Testis (tissue), 3 donors: ENCODE results near the gene GOT2. TPM values are rescaled to one million over a fixed set of nuclear protein-coding genes. Genes with fewer than 3 reads are reported as not detected.

Experiments
- DNase-seq: peaks from one replicate; pipeline ENCODE4 v3.0.0-alpha.2; 2019
- H3K27ac ChIP-seq, 2 donors: fragments of 200-600 bp; sonication (generic); one replicate each; pipeline ENCODE4 v1.5.1; 2019
- H3K27me3 ChIP-seq: fragments of 200-600 bp; sonication (generic); one replicate; pipeline ENCODE4 v1.5.1; 2019
- H3K36me3 ChIP-seq: fragments of 200-600 bp; sonication (generic); one replicate; pipeline ENCODE4 v1.5.1; 2017; ENCODE audit warnings: low read depth; ENCODE audit errors: missing control alignments
- H3K4me1 ChIP-seq: fragments of 200-600 bp; sonication (generic); one replicate; pipeline ENCODE4 v1.5.1; 2019
- H3K4me3 ChIP-seq, 2 donors: fragments of 200-600 bp; sonication (generic); one replicate each; pipeline ENCODE4 v1.5.1; 2017 to 2019
- H3K9me3 ChIP-seq: fragments of 200-600 bp; sonication (generic); one replicate; pipeline ENCODE4 v1.5.1; 2017
- CTCF ChIP-seq, 3 experiments: fragments of 450-650 bp in 2 of 3; fragments of 200-600 bp in 1 of 3; sonication (generic) in 1 of 3; IDR thresholded peaks; one replicate each; pipeline ENCODE4 v1.5.1; 2016 to 2019; ENCODE audit warnings: antibody characterized with exemption in 3 of 3, mild to moderate bottlenecking in 2 of 3, moderate library complexity in 1 of 3
- POLR2A ChIP-seq: fragments of 450-650 bp; IDR thresholded peaks from one replicate; pipeline ENCODE4 v1.6.1; 2017; ENCODE audit warnings: antibody characterized with exemption, mild to moderate bottlenecking, moderate library complexity
- WGBS, 2 donors: methylation state at CpG; one replicate each; pipeline ENCODE4 v1.1.5; 2018; 5-methylcytosine and 5-hydroxymethylcytosine counted together
- intact Hi-C: fragments of 100-400 bp; cut with DNase I; formaldehyde crosslinking; loops from one replicate; pipeline ENCODE4 v1.15.1; 2023; ENCODE audit warnings: low total_unique reads
- polyA plus RNA-seq: library from polyadenylated mRNA; stranded (reverse); fragments of 350-450 nt; fragmentation: Illumina TruSeq; extraction: RNeasy Lipid Tissue Mini Kit (QIAGEN cat#74804); gene quantifications from one replicate; pipeline ENCODE4 v1.2.3, GENCODE V29; 2014; ENCODE audit warnings: low read depth, low replicate concordance; ENCODE audit not compliant: insufficient read depth
- total RNA-seq, 2 donors: library from RNA; depleted of rRNA; stranded (reverse); fragments of >200 nt; gene quantifications; one replicate each; pipeline ENCODE4 v1.2.3, GENCODE V29; 2016

Gene GOT2
- total and polyA plus RNA-seq, 3 donors from 2014 or later, result 81.0 to 138 (median 108) TPM

DNA sequence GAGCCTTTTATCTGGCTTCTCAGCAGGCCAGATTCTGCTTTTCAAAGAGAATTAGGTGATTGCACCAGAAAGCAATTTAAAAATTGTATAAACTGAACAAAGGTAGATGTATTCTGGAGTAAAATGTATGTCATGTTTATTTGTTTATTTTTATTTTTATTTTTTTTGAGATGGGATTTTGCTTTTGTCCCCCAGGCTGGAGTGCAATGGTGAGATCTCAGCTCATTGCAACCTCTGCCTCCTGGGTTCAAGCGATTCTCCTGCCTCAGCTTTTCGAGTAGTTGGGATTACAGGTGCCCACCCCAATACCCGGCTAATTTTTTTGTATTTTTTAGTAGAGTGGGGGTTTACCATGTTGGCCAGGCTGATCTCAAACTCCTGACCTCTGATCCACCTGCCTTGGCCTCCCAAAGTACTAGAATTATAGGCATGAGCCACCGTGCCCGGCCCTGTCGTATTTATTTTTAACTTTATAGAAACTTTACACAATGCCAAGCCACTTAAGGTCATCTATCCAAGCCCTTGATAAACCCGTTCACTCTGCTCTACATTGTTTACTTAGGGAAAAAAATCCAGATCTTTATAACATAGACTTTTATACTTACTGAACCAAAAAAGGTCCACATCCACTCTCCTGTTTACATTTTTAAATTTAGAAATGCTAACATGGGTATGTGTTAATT, 22.7 kb upstream of the GOT2 start:
- intact Hi-C loops, result no loop called here
- 56 to 59% methylated on average over 7 of the region's 7 CpGs for WGBS, 2 donors
- TF ChIP-seq POLR2A (no peak), CTCF (IDR thresholded peaks at IDR 0.05) (no peak)
- H3K4me3 ChIP-seq, result no peak overlapping the region
- H3K4me1 ChIP-seq, result no peaks in the 10 kb centered on the region
- H3K27ac ChIP-seq, result no peak overlapping the region
- H3K27me3 ChIP-seq, result no peaks in the 10 kb centered on the region
- H3K9me3 ChIP-seq, result no peaks in the 10 kb centered on the region
- DNase-seq, result no peak
- no peaks in the 10 kb centered on the region for H3K36me3 ChIP-seq

- Histone ChIP-seq H3K36me3 (no peaks in the 10 kb centered on the region), H3K27me3 (no peaks in the 10 kb centered on the region), H3K27ac (no peak overlapping the region), H3K4me3 (no peak overlapping the region), H3K4me1 (no peaks in the 10 kb centered on the region), H3K9me3 (no peaks in the 10 kb centered on the region)
- 41 to 49% methylated on average over 17 of the region's 17 CpGs for WGBS, 2 donors
- TF ChIP-seq POLR2A, result no peak
- TF ChIP-seq CTCF (IDR thresholded peaks at IDR 0.05), result peak; percentile 20 to 53 (median 39)
- intact Hi-C loops, result no loop called here
- peak; percentile 89 for DNase-seq
Observed at GRCh38 chr16:58755989-58756649, 22.0 kb upstream of the GOT2 start.

GRCh38 chr16:58753711-58754134, 19.6 kb upstream of the GOT2 start:
- no peak for DNase-seq
- no peak overlapping the region for H3K4me3 ChIP-seq
- WGBS, 2 donors, result 67 to 74% methylated on average over 3 to 9 of the region's 9 CpGs
- no peaks in the 10 kb centered on the region for H3K4me1 ChIP-seq
- H3K27ac ChIP-seq, result no peak overlapping the region
- no peaks in the 10 kb centered on the region for H3K9me3 ChIP-seq
- H3K36me3 ChIP-seq, result no peaks in the 10 kb centered on the region
- TF ChIP-seq CTCF (IDR thresholded peaks at IDR 0.05) (no peak), POLR2A (no peak)
- intact Hi-C loops, result no loop called here
- H3K27me3 ChIP-seq, result no peaks in the 10 kb centered on the region

GRCh38 chr16:58744497-58744896, 10.4 kb upstream of the GOT2 start:
- no peaks in the 10 kb centered on the region for H3K36me3 ChIP-seq
- no peaks in the 10 kb centered on the region for H3K4me1 ChIP-seq
- H3K9me3 ChIP-seq, result no peaks in the 10 kb centered on the region
- H3K27ac ChIP-seq, result no peak overlapping the region
- intact Hi-C loops, result no loop called here
- no peaks in the 10 kb centered on the region for H3K27me3 ChIP-seq
- no peak for DNase-seq
- 81 to 82% methylated on average over 7 of the region's 7 CpGs for WGBS, 2 donors
- TF ChIP-seq POLR2A (no peak), CTCF (IDR thresholded peaks at IDR 0.05) (no peak)
- no peak overlapping the region for H3K4me3 ChIP-seq

DNA sequence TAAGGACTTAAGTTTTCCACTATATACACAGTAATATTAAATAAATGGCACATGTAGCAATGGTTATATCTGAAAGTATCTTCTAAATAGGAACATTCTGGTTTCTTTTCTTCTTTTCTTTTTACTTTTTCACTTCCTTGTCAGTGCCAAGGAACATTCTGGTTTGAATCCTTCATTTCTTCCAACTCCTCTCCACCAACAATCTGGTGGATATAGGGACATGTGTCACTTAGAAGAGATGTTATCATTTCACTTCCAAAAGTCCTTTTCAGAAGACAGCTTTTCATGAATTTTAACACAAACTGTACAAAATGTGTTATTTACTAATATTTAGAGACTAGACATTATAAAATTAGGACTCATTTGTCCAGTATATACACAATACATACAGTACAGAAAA, 7.9 kb upstream of the GOT2 start:
- H3K9me3 ChIP-seq, result no peaks in the 10 kb centered on the region
- no peaks in the 10 kb centered on the region for H3K27me3 ChIP-seq
- intact Hi-C loops, result no loop called here
- DNase-seq, result no peak
- H3K4me3 ChIP-seq, result no peak overlapping the region
- no peaks in the 10 kb centered on the region for H3K36me3 ChIP-seq
- TF ChIP-seq POLR2A (no peak), CTCF (IDR thresholded peaks at IDR 0.05) (no peak)
- no peaks in the 10 kb centered on the region for H3K4me1 ChIP-seq
- no peak overlapping the region for H3K27ac ChIP-seq
